HL-60 (cell line): ENCODE data around the gene IDE.

Experiments
- DNase-seq, 2 experiments: peaks; one replicate each; pipeline ENCODE4 v3.0.0-alpha.2; 2010 to 2020; ENCODE audit warnings: low read depth in 1 of 2, low spot score in 1 of 2
- H3K27ac ChIP-seq: fragments of 250-450 bp; sonication (Bioruptor Pico); replicated peaks from 2 replicates; pipeline ENCODE4 v1.5.1; 2020; ENCODE audit warnings: mild to moderate bottlenecking, moderate library complexity
- H3K27me3 ChIP-seq: fragments of 250-450 bp; sonication (Bioruptor Pico); 2 replicates; pipeline ENCODE4 v1.5.1; 2021; ENCODE audit warnings: mild to moderate bottlenecking, moderate library complexity; ENCODE audit not compliant: insufficient read depth, poor library complexity, severe bottlenecking
- H3K4me3 ChIP-seq: replicated peaks from 2 replicates; pipeline ENCODE4 v1.5.1; 2011; ENCODE audit warnings: mild to moderate bottlenecking, control low read depth, low read length; ENCODE audit not compliant: insufficient read depth
- GABPA ChIP-seq: IDR thresholded peaks from 2 replicates; pipeline ENCODE4 v1.6.1; 2012; ENCODE audit warnings: low read depth
- POLR2AphosphoS5 ChIP-seq: IDR thresholded peaks from 2 replicates; pipeline ENCODE4 v1.6.1; 2012; ENCODE audit warnings: low read depth
- SPI1 ChIP-seq: IDR thresholded peaks from 2 replicates; pipeline ENCODE4 v1.6.1; 2012; ENCODE audit warnings: low read depth, mild to moderate bottlenecking, borderline replicate concordance
- TF ChIP-seq, protein P1 (sequence below): IDR thresholded peaks from 2 replicates; pipeline ENCODE4 v1.6.1; 2012; ENCODE audit warnings: low read depth; ENCODE audit not compliant: insufficient replicate concordance
- TF ChIP-seq, protein P2 (sequence below): IDR thresholded peaks from one replicate; pipeline ENCODE4 v1.5.1; 2011; ENCODE audit warnings: low read length, control low read depth, inconsistent platforms; ENCODE audit not compliant: insufficient read depth

Gene IDE

GRCh38 chr10:92530891-92531535 lies 42.9 kb downstream of the IDE start:
- Histone ChIP-seq H3K27ac (no peak overlapping the region), H3K27me3 (no peaks in the 10 kb centered on the region), H3K4me3 (no peak overlapping the region)
- no peak for DNase-seq
- TF ChIP-seq GABPA (no peak), POLR2AphosphoS5 (no peak), SPI1 (no peak)
- TF ChIP-seq, protein P1, sequence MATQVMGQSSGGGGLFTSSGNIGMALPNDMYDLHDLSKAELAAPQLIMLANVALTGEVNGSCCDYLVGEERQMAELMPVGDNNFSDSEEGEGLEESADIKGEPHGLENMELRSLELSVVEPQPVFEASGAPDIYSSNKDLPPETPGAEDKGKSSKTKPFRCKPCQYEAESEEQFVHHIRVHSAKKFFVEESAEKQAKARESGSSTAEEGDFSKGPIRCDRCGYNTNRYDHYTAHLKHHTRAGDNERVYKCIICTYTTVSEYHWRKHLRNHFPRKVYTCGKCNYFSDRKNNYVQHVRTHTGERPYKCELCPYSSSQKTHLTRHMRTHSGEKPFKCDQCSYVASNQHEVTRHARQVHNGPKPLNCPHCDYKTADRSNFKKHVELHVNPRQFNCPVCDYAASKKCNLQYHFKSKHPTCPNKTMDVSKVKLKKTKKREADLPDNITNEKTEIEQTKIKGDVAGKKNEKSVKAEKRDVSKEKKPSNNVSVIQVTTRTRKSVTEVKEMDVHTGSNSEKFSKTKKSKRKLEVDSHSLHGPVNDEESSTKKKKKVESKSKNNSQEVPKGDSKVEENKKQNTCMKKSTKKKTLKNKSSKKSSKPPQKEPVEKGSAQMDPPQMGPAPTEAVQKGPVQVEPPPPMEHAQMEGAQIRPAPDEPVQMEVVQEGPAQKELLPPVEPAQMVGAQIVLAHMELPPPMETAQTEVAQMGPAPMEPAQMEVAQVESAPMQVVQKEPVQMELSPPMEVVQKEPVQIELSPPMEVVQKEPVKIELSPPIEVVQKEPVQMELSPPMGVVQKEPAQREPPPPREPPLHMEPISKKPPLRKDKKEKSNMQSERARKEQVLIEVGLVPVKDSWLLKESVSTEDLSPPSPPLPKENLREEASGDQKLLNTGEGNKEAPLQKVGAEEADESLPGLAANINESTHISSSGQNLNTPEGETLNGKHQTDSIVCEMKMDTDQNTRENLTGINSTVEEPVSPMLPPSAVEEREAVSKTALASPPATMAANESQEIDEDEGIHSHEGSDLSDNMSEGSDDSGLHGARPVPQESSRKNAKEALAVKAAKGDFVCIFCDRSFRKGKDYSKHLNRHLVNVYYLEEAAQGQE: no peak
- TF ChIP-seq, protein P2, sequence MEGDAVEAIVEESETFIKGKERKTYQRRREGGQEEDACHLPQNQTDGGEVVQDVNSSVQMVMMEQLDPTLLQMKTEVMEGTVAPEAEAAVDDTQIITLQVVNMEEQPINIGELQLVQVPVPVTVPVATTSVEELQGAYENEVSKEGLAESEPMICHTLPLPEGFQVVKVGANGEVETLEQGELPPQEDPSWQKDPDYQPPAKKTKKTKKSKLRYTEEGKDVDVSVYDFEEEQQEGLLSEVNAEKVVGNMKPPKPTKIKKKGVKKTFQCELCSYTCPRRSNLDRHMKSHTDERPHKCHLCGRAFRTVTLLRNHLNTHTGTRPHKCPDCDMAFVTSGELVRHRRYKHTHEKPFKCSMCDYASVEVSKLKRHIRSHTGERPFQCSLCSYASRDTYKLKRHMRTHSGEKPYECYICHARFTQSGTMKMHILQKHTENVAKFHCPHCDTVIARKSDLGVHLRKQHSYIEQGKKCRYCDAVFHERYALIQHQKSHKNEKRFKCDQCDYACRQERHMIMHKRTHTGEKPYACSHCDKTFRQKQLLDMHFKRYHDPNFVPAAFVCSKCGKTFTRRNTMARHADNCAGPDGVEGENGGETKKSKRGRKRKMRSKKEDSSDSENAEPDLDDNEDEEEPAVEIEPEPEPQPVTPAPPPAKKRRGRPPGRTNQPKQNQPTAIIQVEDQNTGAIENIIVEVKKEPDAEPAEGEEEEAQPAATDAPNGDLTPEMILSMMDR: no peak

GRCh38 chr10:92530421-92530820 lies 43.5 kb downstream of the IDE start:
- no peaks in the 10 kb centered on the region for H3K27me3 ChIP-seq
- no peak overlapping the region for H3K4me3 ChIP-seq
- H3K27ac ChIP-seq: no peak overlapping the region
- TF ChIP-seq GABPA: no peak
- no peak for TF ChIP-seq SPI1
- TF ChIP-seq, protein P1: no peak
- TF ChIP-seq, protein P2: no peak
- TF ChIP-seq POLR2AphosphoS5: no peak
- DNase-seq: no peak

GRCh38 chr10:92527716-92528115 lies 46.2 kb downstream of the IDE start:
- no peak overlapping the region for H3K4me3 ChIP-seq
- H3K27me3 ChIP-seq: no peaks in the 10 kb centered on the region
- no peak for DNase-seq
- no peak overlapping the region for H3K27ac ChIP-seq
- TF ChIP-seq, protein P2: no peak
- TF ChIP-seq POLR2AphosphoS5 (no peak), SPI1 (no peak), GABPA (no peak)
- TF ChIP-seq, protein P1: no peak
